ENCODE measurements around the gene UNC45B. TPM values are rescaled to one million over a fixed set of nuclear protein-coding genes. Genes with fewer than 3 reads are reported as not detected.

Gene UNC45B
- total RNA-seq, 1 experiment from 2014 or later, result 0.07 TPM

GRCh38 chr17:35191001-35191695 is 43.5 kb downstream of the UNC45B start (continued):
- no peak for TF ChIP-seq PRDM15 (CRISPR knock-in tag; IDR thresholded peaks at IDR 0.05)
- TF ChIP-seq, protein P1, sequence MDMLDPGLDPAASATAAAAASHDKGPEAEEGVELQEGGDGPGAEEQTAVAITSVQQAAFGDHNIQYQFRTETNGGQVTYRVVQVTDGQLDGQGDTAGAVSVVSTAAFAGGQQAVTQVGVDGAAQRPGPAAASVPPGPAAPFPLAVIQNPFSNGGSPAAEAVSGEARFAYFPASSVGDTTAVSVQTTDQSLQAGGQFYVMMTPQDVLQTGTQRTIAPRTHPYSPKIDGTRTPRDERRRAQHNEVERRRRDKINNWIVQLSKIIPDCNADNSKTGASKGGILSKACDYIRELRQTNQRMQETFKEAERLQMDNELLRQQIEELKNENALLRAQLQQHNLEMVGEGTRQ (CRISPR knock-in tag; IDR thresholded peaks at IDR 0.05), result no peak
- TF ChIP-seq GABPB1 (CRISPR knock-in tag; IDR thresholded peaks at IDR 0.05), result no peak
- no peak for TF ChIP-seq ELF4 (CRISPR knock-in tag; IDR thresholded peaks at IDR 0.05; ENCODE audit: low read depth)
- TF ChIP-seq RORB (CRISPR knock-in tag; IDR thresholded peaks at IDR 0.05), result no peak

DNA sequence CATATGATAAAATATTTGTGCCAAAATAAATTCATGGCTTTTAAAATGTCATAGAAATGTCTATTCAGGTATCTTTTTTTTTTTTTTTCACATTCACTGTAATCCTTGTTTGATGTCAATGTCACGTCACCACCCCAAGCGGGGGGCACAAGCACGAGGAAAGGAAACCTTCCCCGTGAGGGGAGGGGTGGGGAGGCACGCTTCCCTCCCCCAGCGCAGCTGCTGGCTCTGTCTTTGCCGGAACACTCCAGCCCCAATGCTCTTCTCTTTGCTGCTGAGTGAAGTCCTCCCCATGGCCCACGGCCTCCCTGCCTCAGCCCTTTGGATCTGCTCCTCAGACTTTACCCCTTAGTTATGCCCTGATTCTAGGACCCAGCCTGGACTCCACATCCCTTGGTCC is 45.1 kb downstream of the UNC45B start:
- ATAC-seq (no peak), DNase-seq (ENCODE audit: low spot score) (no peak)
- Mint-ChIP-seq H3K4me3 (no peak overlapping the region), H3K4me1 (no peaks in the 10 kb centered on the region), H3K27me3 (ENCODE audit: low read depth) (peaks cover 13% of the 10 kb centered on the region), H3K36me3 (peaks cover 17% of the 10 kb centered on the region), H3K27ac (no peak overlapping the region), H3K9me3 (peaks cover 26% of the 10 kb centered on the region)
- ChIA-PET CTCF (interaction anchor here (0.7 kb wide), 2 partner anchors 162 to 342 kb away, joined by 3 read pairs; no protein-coding TSS in a partner anchor), POLR2A (interaction anchor here (0.6 kb wide), 1 partner anchor 341 kb away, joined by 4 read pairs; no protein-coding TSS in a partner anchor)
- TF ChIP-seq, protein P2, sequence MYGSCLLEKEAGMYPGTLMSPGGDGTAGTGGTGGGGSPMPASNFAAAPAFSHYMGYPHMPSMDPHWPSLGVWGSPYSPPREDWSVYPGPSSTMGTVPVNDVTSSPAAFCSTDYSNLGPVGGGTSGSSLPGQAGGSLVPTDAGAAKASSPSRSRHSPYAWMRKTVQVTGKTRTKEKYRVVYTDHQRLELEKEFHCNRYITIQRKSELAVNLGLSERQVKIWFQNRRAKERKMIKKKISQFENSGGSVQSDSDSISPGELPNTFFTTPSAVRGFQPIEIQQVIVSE (CRISPR knock-in tag; IDR thresholded peaks at IDR 0.05; ENCODE audit: borderline replicate concordance), result no peak
- TF ChIP-seq CREM (CRISPR knock-in tag; IDR thresholded peaks at IDR 0.05) (no peak), PRDM15 (CRISPR knock-in tag; IDR thresholded peaks at IDR 0.05) (no peak), ZNF263 (CRISPR knock-in tag; IDR thresholded peaks at IDR 0.05; ENCODE audit: low read depth) (no peak), MXD4 (CRISPR knock-in tag; IDR thresholded peaks at IDR 0.05; ENCODE audit: borderline replicate concordance) (no peak), ZNF396 (CRISPR knock-in tag; IDR thresholded peaks at IDR 0.05; ENCODE audit: borderline replicate concordance) (no peak), ATF1 (CRISPR knock-in tag; IDR thresholded peaks at IDR 0.05) (no peak), JAZF1 (CRISPR knock-in tag; IDR thresholded peaks at IDR 0.05) (no peak), NR1H2 (CRISPR knock-in tag; IDR thresholded peaks at IDR 0.05) (no peak), ATF2 (CRISPR knock-in tag; IDR thresholded peaks at IDR 0.05; ENCODE audit: borderline replicate concordance, low read depth) (no peak), FOXP1 (CRISPR knock-in tag; IDR thresholded peaks at IDR 0.05; ENCODE audit: borderline replicate concordance) (no peak), ERG (CRISPR knock-in tag; IDR thresholded peaks at IDR 0.05) (no peak)
- TF ChIP-seq, protein P3, sequence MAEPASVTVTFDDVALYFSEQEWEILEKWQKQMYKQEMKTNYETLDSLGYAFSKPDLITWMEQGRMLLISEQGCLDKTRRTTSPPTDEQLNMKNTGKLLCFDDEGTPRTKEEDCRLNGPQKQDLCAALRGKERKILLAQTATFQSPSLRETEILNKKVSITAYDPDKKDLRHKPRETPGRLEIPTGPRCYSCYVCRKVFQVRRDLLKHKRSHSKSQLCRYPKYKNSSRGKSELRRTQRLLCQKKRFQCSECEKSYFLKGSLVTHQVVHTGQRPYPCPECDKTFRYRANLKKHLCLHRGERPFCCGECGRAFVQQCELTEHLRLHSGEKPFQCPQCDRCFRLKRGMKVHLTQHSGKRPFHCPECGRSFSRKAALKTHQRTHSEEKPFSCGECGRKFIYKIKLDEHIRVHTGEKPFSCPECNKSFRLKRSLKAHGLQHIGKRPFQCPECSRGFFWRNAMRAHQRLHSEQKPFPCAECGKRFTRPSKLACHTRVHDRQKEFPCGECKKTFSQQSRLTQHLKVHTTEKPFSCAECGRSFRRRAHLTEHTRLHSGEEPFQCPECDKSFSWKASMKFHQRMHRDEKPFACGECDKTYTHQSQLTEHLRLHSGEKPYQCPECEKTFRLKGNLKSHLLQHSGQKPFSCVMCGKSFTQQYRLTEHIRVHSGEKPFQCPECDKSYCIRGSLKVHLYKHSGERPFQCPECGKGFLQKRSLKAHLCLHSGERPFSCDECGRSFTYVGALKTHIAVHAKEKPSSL (CRISPR knock-in tag; conservative IDR thresholded peaks at IDR 0.05), result no peak
- TF ChIP-seq, protein P1 (CRISPR knock-in tag; IDR thresholded peaks at IDR 0.05), result no peak
- TF ChIP-seq, protein P4, sequence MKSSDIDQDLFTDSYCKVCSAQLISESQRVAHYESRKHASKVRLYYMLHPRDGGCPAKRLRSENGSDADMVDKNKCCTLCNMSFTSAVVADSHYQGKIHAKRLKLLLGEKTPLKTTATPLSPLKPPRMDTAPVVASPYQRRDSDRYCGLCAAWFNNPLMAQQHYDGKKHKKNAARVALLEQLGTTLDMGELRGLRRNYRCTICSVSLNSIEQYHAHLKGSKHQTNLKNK (CRISPR knock-in tag; IDR thresholded peaks at IDR 0.05), result no peak
